Caco-2 (cell line): Measurements from ENCODE around the gene INPP4B. TPM values are rescaled to one million over a fixed set of nuclear protein-coding genes. Genes with fewer than 3 reads are reported as not detected.

Source experiments
- BruUV-seq: library from RNA; stranded (reverse); fragments of 400-500 nt; replicated peaks from 2 replicates; lab custom pipeline; 2021; lab: Mats Ljungman, UMichigan
- CTCF ChIA-PET: fragments of 300-600 bp; sonication (Branson Sonifier 250); formaldehyde crosslinking; loops from one replicate; lab custom pipeline; 2022; ENCODE audit warnings: antibody characterized with exemption; lab: Charles Lee
- POLR2A ChIA-PET: fragments of 300-600 bp; sonication (Branson Sonifier 250); formaldehyde crosslinking; loops from one replicate; lab custom pipeline; 2022; ENCODE audit warnings: antibody characterized with exemption; lab: Charles Lee
- DNase-seq, 2 experiments: peaks; one replicate each; pipeline versions ENCODE4 v3.0.0 to v3.0.0-alpha.2; 2020 to 2022
- H3K27me3 ChIP-seq: replicated peaks from 2 replicates; pipeline ENCODE4 v1.6.0; 2011; ENCODE audit warnings: low read length; ENCODE audit not compliant: control insufficient read depth, insufficient read depth
- H3K36me3 ChIP-seq: 2 replicates; pipeline ENCODE4 v1.5.1; 2011; ENCODE audit warnings: low read length; ENCODE audit not compliant: control insufficient read depth, insufficient read depth
- H3K4me1 ChIP-seq: fragments of 250-450 bp; sonication (Bioruptor Pico); 2 replicates; pipeline ENCODE4 v1.5.1; 2020; ENCODE audit warnings: mild to moderate bottlenecking
- H3K4me3 ChIP-seq: 2 replicates; pipeline ENCODE4 v1.5.1; 2011; ENCODE audit warnings: low read depth, mild to moderate bottlenecking, control low read depth, low read length
- H3K9me3 ChIP-seq: fragments of 250-450 bp; sonication (Bioruptor Pico); 2 replicates; pipeline ENCODE4 v1.5.1; 2020; ENCODE audit warnings: mild to moderate bottlenecking, moderate library complexity
- H3K27ac Mint-ChIP-seq: one replicate; pipeline ENCODE4 v1.8.0; 2022; ENCODE audit warnings: mixed read lengths; ENCODE audit not compliant: unreplicated experiment
- H3K27me3 Mint-ChIP-seq: one replicate; pipeline ENCODE4 v1.8.0; 2022; ENCODE audit warnings: mixed read lengths; ENCODE audit not compliant: insufficient read depth, unreplicated experiment
- H3K36me3 Mint-ChIP-seq: one replicate; pipeline ENCODE4 v1.8.0; 2022; ENCODE audit warnings: mild to moderate bottlenecking, mixed read lengths; ENCODE audit not compliant: insufficient read depth, unreplicated experiment
- H3K4me1 Mint-ChIP-seq: one replicate; pipeline ENCODE4 v1.8.0; 2022; ENCODE audit warnings: low read depth, mixed read lengths; ENCODE audit not compliant: unreplicated experiment
- H3K4me3 Mint-ChIP-seq: one replicate; pipeline ENCODE4 v1.8.0; 2022; ENCODE audit warnings: mild to moderate bottlenecking, moderate library complexity, mixed read lengths; ENCODE audit not compliant: unreplicated experiment
- H3K9me3 Mint-ChIP-seq: one replicate; pipeline ENCODE4 v1.8.0; 2022; ENCODE audit warnings: mixed read lengths; ENCODE audit not compliant: unreplicated experiment
- intact Hi-C: fragments of 100-400 bp; cut with micrococcal nuclease; formaldehyde crosslinking; loops from one replicate; pipeline ENCODE4 v1.10.0; 2022; ENCODE audit not compliant: unreplicated experiment
- total RNA-seq: library from RNA; stranded (reverse); gene quantifications from 2 replicates; pipeline ENCODE4 v1.2.3, GENCODE V29; 2022
- TF ChIP-seq, protein P1 (sequence below), 2 experiments: fragments of 200-600 bp in 1 of 2; IDR thresholded peaks; 1 replicate in 1 of 2; 2 replicates in 1 of 2; pipeline versions ENCODE4 v1.5.1 to v1.8.0; 2011 to 2022; ENCODE audit warnings: antibody characterized with exemption in 1 of 2, control low read depth in 1 of 2, inconsistent platforms in 1 of 2, low read depth in 1 of 2, low read length in 1 of 2, mild to moderate bottlenecking in 1 of 2, moderate library complexity in 1 of 2; ENCODE audit not compliant: insufficient read depth in 1 of 2, severe bottlenecking in 1 of 2, unreplicated experiment in 1 of 2

The INPP4B gene
- total RNA-seq, 1 experiment from 2014 or later, result 10.3 TPM

DNA sequence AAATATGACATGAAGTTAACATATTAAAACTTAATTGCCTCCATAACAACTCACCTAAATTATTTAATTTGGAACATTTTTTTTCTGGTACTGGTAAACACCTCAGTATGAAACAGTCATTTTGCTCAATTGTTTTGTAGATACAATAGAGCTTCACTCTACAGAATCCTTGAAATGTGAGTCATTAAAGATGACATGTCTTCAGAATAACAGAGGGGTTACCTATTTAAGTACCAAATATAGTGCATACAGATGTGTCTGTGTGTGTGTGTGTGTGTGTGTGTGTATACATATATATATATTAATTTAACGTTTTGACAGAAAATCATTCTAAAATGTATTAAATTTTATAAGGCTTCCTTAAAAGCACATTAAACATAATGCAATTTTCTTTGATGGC, 297.6 kb downstream of the INPP4B start:
- H3K27me3 ChIP-seq, result no peaks in the 10 kb centered on the region
- Mint-ChIP-seq H3K4me1 (peaks cover 15% of the 10 kb centered on the region), H3K36me3 (no peaks in the 10 kb centered on the region), H3K4me3 (no peak overlapping the region), H3K27ac (no peak overlapping the region), H3K27me3 (no peaks in the 10 kb centered on the region), H3K9me3 (no peaks in the 10 kb centered on the region)
- H3K4me1 ChIP-seq, result peaks cover 26% of the 10 kb centered on the region
- ChIA-PET POLR2A (no interaction called here), CTCF (no interaction called here)
- no peaks in the 10 kb centered on the region for H3K9me3 ChIP-seq
- intact Hi-C loops, result no loop called here
- TF ChIP-seq, protein P1, sequence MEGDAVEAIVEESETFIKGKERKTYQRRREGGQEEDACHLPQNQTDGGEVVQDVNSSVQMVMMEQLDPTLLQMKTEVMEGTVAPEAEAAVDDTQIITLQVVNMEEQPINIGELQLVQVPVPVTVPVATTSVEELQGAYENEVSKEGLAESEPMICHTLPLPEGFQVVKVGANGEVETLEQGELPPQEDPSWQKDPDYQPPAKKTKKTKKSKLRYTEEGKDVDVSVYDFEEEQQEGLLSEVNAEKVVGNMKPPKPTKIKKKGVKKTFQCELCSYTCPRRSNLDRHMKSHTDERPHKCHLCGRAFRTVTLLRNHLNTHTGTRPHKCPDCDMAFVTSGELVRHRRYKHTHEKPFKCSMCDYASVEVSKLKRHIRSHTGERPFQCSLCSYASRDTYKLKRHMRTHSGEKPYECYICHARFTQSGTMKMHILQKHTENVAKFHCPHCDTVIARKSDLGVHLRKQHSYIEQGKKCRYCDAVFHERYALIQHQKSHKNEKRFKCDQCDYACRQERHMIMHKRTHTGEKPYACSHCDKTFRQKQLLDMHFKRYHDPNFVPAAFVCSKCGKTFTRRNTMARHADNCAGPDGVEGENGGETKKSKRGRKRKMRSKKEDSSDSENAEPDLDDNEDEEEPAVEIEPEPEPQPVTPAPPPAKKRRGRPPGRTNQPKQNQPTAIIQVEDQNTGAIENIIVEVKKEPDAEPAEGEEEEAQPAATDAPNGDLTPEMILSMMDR (IDR thresholded peaks at IDR 0.05; ENCODE audit: insufficient read depth in 1 of 2, low read depth in 1 of 2, low read length in 1 of 2, severe bottlenecking in 1 of 2, unreplicated experiment in 1 of 2), result no peak
- BruUV-seq, result no TSS peak
- H3K4me3 ChIP-seq, result no peak overlapping the region
- DNase-seq, result no peak
- H3K36me3 ChIP-seq, result no peaks in the 10 kb centered on the region

DNA sequence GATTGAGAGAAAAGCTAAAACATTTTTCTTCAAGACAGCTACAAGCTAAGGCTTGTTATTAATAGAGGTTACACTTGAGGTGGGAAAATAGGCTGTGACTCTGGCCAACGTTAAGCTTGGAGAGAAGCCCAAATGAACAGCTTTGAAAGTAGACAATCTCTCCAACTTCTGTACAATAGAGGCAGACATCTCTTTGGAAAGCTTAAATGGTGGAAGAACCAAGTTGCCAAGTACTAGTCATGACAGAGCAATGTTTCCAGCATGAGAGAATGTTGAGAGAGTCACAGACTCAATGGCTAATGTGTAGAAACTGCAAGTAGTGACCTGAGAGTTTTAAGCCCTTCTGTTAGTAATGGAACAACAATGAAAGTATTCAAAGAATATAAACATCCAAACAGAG, 298.1 kb downstream of the INPP4B start:
- BruUV-seq, result no TSS peak
- no peaks in the 10 kb centered on the region for H3K27me3 ChIP-seq
- peaks cover 26% of the 10 kb centered on the region for H3K4me1 ChIP-seq
- Mint-ChIP-seq H3K27ac (no peak overlapping the region), H3K9me3 (no peaks in the 10 kb centered on the region), H3K27me3 (no peaks in the 10 kb centered on the region), H3K4me1 (peaks cover 15% of the 10 kb centered on the region), H3K36me3 (no peaks in the 10 kb centered on the region), H3K4me3 (no peak overlapping the region)
- intact Hi-C loops, result no loop called here
- no peak for DNase-seq
- no peaks in the 10 kb centered on the region for H3K36me3 ChIP-seq
- POLR2A ChIA-PET, result no interaction called here
- no peaks in the 10 kb centered on the region for H3K9me3 ChIP-seq
- CTCF ChIA-PET, result no interaction called here
- H3K4me3 ChIP-seq, result no peak overlapping the region
- TF ChIP-seq, protein P1 (IDR thresholded peaks at IDR 0.05; ENCODE audit: insufficient read depth in 1 of 2, low read depth in 1 of 2, low read length in 1 of 2, severe bottlenecking in 1 of 2, unreplicated experiment in 1 of 2), result no peak

DNA sequence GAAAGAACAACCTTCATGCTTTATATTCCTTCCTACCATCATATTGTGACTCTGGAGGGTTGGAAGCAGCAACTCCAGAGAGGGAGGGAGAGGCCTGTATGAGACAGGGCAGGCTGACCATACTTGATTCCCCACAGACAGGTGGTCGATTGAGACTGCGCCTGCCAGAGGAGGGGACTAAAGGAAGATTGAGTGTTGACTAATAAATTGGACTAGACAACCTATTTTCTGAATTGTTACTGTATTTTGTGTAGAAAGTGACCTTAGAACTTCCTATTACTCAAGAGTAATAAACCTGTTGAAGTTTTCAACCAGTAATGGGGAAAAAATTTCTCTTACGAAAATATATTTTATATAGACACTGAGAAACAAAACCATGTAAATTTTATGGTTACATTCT, 301.5 kb downstream of the INPP4B start:
- TF ChIP-seq, protein P1 (IDR thresholded peaks at IDR 0.05; ENCODE audit: insufficient read depth in 1 of 2, low read depth in 1 of 2, low read length in 1 of 2, severe bottlenecking in 1 of 2, unreplicated experiment in 1 of 2), result no peak
- Mint-ChIP-seq H3K4me1 (peaks cover 8% of the 10 kb centered on the region), H3K36me3 (no peaks in the 10 kb centered on the region), H3K4me3 (no peak overlapping the region), H3K27ac (no peak overlapping the region), H3K27me3 (no peaks in the 10 kb centered on the region), H3K9me3 (no peaks in the 10 kb centered on the region)
- Histone ChIP-seq H3K4me3 (no peak overlapping the region), H3K4me1 (peaks cover 9% of the 10 kb centered on the region), H3K9me3 (no peaks in the 10 kb centered on the region), H3K27me3 (no peaks in the 10 kb centered on the region), H3K36me3 (no peaks in the 10 kb centered on the region)
- ChIA-PET POLR2A (no interaction called here), CTCF (no interaction called here)
- intact Hi-C loops, result loop anchor here (2.0 kb wide), 1 partner anchor 14 kb away; no protein-coding TSS in a partner anchor
- no peak for DNase-seq
- BruUV-seq, result no TSS peak
